ENCODE results near the gene DMC1. TPM values are rescaled to one million over a fixed set of nuclear protein-coding genes. Genes with fewer than 3 reads are reported as not detected.
A peak's percentile ranks its signal among the peaks of the same experiment; 100 is the strongest.

DMC1 gene
- total RNA-seq, 2 donors from 2014 or later, result 3.1 TPM; not detected in 1

- H3K27me3 ChIP-seq (replicated peaks; ENCODE audit: insufficient read depth), result no peaks in the 10 kb centered on the region
- peak; percentile 49 for TF ChIP-seq CTCF (IDR thresholded peaks at IDR 0.05)
- DNase-seq (ENCODE audit: low spot score) (no peak), ATAC-seq (ENCODE audit: insufficient number of reproducible peaks, low FRiP score, low read depth) (no peak)
- H3K4me3 ChIP-seq, result no peak overlapping the region
- H3K36me3 ChIP-seq, result no peaks in the 10 kb centered on the region
- H3K4me1 ChIP-seq (ENCODE audit: control insufficient read depth in 1 of 2, low read depth in 2 of 2), result peaks cover 17 to 35% of the 10 kb centered on the region in 2 donors
- no peak overlapping the region for H3K27ac ChIP-seq
- H3K9me3 ChIP-seq, result no peaks in the 10 kb centered on the region
Observed at GRCh38 chr22:38572065-38572464, 2.1 kb upstream of the DMC1 start.

- Histone ChIP-seq H3K27ac (peak overlapping the region; percentile 78 to 86), H3K9me3 (no peaks in the 10 kb centered on the region), H3K36me3 (no peaks in the 10 kb centered on the region), H3K4me1 (ENCODE audit: control insufficient read depth in 1 of 2, low read depth in 2 of 2) (peaks cover 22 to 46% of the 10 kb centered on the region in 2 donors), H3K27me3 (replicated peaks; ENCODE audit: insufficient read depth) (no peaks in the 10 kb centered on the region), H3K4me3 (peak overlapping the region; percentile 80)
- no peak for TF ChIP-seq CTCF (IDR thresholded peaks at IDR 0.05)
- ATAC-seq (ENCODE audit: insufficient number of reproducible peaks, low FRiP score, low read depth) (peak; percentile 43), DNase-seq (ENCODE audit: low spot score) (no peak)
Observed at GRCh38 chr22:38570779-38571364, 889 bp upstream of the DMC1 start.

- no peaks in the 10 kb centered on the region for H3K36me3 ChIP-seq
- no peaks in the 10 kb centered on the region for H3K9me3 ChIP-seq
- no peaks in the 10 kb centered on the region for H3K27me3 ChIP-seq (replicated peaks; ENCODE audit: insufficient read depth)
- H3K4me3 ChIP-seq, result peak overlapping the region; percentile 80
- H3K27ac ChIP-seq, result peak overlapping the region; percentile 87 to 88
- peaks cover 22 to 51% of the 10 kb centered on the region in 2 donors for H3K4me1 ChIP-seq (ENCODE audit: control insufficient read depth in 1 of 2, low read depth in 2 of 2)
- no peak for ATAC-seq (ENCODE audit: insufficient number of reproducible peaks, low FRiP score, low read depth)
- no peak for TF ChIP-seq CTCF (IDR thresholded peaks at IDR 0.05)
- no peak for DNase-seq (ENCODE audit: low spot score)
Observed at GRCh38 chr22:38569181-38569971, 607 bp downstream of the DMC1 start.

- Histone ChIP-seq H3K9me3 (no peaks in the 10 kb centered on the region), H3K4me3 (no peak overlapping the region), H3K4me1 (ENCODE audit: control insufficient read depth in 1 of 2, low read depth in 2 of 2) (peaks cover 22 to 51% of the 10 kb centered on the region in 2 donors), H3K36me3 (no peaks in the 10 kb centered on the region), H3K27ac (peak overlapping the region; percentile 61 to 88), H3K27me3 (replicated peaks; ENCODE audit: insufficient read depth) (no peaks in the 10 kb centered on the region)
- no peak for DNase-seq (ENCODE audit: low spot score)
- ATAC-seq (ENCODE audit: insufficient number of reproducible peaks, low FRiP score, low read depth), result no peak
- TF ChIP-seq CTCF (IDR thresholded peaks at IDR 0.05), result no peak
Observed at GRCh38 chr22:38567531-38568285, 2.3 kb downstream of the DMC1 start.
